DMS114 treated with DMSO at 0.1 percent for 48 hours (cell line): ENCODE measurements around the gene DSE.

Source experiments
- DNase-seq: peaks from one replicate; lab custom pipeline; 2025; ENCODE audit not compliant: unreplicated experiment; lab: John Stamatoyannopoulos, UW

Gene DSE

GRCh38 chr6:116409756-116410155, 39.0 kb downstream of the DSE start:
- DNase-seq, result no peak

DNA sequence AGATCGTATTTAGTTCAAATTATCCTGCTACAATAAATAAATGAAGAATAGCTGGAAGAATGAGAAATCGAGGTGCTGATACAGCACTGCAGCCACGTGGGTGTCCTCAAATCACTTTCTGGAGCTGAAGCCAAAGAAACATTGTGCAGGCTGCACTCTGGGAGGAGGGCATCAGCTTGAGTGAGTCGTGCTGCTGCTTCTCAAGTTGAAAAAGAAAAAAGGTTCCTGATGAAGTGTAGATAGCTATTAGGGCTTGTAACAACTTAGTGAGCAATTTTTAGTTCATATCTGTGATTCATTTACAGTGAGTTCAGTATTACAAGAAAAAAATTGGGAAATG, 40.5 kb downstream of the DSE start:
- no peak for DNase-seq

- DNase-seq, result no peak
Measured at GRCh38 chr6:116412270-116412669, 41.5 kb downstream of the DSE start.

DNA sequence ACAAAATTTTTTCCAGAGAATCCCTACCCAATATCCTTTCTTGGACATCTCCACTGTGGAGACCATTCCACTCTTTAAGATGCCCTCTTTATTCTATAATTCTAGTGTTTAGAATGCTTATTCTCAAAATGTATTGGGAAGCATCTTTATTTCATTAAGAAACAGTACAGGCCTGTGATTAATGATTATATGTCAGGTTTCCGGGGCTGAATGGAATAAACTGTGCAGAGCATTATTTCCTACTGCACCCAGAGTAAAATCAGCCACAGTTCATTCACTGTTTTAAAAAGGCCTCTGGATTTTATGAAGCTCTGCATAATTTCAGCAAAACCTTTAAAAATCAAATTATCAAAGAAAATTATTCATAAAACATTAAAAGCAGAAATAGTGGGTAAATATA, 42.6 kb downstream of the DSE start:
- DNase-seq, result no peak

GRCh38 chr6:116417661-116418060, 46.9 kb downstream of the DSE start:
- no peak for DNase-seq

- no peak for DNase-seq
Measured at GRCh38 chr6:116419069-116419786, 48.5 kb downstream of the DSE start.

DNA sequence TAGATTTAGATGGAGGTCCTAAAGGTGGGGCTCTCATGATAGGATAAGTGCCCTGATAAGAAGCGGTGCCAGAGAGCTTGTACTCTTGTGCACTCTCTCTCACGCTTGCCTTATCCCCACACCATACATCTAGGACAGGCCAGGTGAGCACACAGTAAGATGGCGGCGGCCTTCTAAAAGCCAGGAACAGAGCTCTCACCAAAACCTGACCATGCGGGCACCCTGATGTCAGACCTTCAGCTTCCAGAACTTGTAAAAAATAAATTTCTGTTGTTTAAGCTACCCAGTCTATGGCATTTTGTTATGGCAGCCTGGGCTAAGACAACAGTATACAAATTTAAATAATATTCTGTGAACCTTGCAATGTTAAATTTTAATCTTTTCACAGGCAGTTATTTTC, 49.6 kb downstream of the DSE start:
- DNase-seq, result no peak

GRCh38 chr6:116422238-116422637, 51.5 kb downstream of the DSE start:
- DNase-seq, result no peak

GRCh38 chr6:116424001-116424400, 53.3 kb downstream of the DSE start:
- DNase-seq, result no peak

DNA sequence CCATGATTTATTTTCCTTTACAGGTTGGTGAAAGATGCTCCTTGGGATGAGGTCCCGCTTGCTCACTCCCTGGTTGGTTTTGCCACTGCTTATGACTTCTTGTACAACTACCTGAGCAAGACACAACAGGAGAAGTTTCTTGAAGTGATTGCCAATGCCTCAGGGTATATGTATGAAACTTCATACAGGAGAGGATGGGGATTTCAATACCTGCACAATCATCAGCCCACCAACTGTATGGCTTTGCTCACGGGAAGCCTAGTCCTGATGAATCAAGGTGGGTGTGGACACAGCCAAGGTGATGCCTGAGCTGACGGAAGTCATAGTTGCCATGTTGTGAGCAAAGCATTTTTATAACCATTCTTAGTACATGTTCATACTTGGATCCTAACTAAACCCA, 55.8 kb downstream of the DSE start:
- no peak for DNase-seq

DNA sequence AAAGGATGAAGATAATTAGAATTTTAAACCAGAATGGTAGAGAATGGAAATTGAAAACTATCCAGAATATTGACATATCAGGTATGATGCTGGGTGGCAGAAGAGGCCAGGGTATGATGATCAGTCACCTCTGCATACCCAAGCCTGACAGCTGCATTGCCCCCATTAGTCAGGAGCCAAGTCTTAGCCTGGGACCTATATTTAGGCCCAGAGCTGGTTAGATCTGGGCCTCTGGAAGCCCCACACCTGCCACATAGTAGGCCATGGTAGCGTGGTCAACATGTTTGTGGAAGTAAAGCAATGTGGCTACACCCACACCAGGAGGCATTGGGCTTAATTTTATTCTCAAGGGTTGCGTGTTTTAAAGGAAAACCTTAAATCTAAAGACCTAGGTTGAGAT, 58.4 kb downstream of the DSE start:
- no peak for DNase-seq

DNA sequence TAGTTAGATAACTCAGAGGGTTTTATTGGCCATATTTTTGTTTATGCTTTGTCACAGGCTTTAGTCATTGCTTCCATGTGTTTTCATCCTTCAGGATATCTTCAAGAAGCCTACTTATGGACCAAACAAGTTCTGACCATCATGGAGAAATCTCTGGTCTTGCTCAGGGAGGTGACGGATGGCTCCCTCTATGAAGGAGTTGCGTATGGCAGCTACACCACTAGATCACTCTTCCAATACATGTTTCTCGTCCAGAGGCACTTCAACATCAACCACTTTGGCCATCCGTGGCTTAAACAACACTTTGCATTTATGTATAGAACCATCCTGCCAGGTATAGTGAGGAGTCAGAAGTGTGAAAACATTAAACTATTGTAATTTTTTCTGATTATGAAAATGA, 60.1 kb downstream of the DSE start:
- no peak for DNase-seq

- no peak for DNase-seq
Measured at GRCh38 chr6:116431964-116432595, 61.3 kb downstream of the DSE start.

- DNase-seq, result no peak
Measured at GRCh38 chr6:116433206-116433712, 62.5 kb downstream of the DSE start.

- DNase-seq, result no peak
Measured at GRCh38 chr6:116434056-116434725, 63.4 kb downstream of the DSE start.

DNA sequence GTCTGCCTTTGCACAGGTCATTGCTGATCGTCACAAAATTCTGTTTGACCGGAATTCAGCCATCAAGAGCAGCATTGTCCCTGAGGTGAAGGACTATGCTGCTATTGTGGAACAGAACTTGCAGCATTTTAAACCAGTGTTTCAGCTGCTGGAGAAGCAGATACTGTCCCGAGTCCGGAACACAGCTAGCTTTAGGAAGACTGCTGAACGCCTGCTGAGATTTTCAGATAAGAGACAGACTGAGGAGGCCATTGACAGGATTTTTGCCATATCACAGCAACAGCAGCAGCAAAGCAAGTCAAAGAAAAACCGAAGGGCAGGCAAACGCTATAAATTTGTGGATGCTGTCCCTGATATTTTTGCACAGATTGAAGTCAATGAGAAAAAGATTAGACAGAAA, 65.8 kb downstream of the DSE start:
- DNase-seq, result no peak

DNA sequence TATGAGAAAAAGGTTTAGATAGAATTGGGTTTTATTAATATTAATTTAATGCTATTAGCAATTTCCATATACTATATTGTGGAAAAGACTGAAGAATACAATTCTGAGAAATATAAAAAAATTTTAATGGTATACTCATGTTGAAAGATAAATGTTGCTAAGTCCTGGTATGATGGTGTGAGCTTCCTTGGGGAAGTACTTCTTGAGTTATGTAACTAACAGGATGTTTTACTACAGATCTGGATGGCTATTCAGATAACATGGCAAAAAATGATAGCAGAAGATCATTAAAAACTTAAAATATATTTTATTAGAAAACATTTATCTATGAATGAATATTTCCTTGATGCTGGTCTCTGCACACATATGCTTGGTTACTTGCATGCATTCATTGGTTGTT, 66.9 kb downstream of the DSE start:
- DNase-seq, result peak; percentile 14

DNA sequence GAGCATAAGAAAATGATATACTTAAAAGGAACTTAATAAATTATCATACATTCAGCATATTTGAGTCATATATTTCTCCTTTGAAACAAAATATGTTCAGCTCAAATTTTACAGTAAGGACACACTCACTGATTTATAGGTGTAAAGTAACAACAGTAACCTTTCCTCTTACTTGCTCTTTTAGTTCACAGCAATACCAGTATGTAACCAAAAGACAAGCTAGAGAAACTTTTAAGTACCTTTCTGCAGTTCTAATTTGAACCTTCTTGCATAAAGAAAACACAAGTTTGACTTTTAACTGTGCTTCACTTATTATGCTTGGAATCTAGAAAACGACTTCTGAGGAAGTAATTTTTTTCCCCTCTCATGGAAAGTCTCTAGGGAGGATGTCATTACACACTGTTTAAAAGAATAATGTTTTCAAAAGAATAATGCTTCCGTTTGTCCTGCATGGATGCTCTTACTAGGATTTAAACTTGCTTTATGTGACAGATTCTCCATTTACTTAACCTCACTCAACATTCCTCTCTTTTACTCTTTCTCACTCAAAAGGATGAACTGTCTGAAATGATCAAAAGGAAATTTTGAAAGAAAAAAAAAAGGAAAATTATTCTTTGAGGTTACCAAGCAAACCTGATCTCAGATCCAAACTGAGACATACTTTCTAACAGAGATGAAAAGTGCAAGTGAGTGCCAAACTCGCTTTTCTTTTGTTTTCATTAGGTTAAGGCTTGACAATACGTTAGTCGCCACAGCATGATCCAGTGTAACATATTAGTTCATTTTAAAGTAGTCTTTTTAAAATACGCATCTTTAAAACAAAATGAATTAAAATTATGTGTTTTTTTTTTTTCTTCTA, 68.1 kb downstream of the DSE start:
- peak; percentile 91 for DNase-seq

DNA sequence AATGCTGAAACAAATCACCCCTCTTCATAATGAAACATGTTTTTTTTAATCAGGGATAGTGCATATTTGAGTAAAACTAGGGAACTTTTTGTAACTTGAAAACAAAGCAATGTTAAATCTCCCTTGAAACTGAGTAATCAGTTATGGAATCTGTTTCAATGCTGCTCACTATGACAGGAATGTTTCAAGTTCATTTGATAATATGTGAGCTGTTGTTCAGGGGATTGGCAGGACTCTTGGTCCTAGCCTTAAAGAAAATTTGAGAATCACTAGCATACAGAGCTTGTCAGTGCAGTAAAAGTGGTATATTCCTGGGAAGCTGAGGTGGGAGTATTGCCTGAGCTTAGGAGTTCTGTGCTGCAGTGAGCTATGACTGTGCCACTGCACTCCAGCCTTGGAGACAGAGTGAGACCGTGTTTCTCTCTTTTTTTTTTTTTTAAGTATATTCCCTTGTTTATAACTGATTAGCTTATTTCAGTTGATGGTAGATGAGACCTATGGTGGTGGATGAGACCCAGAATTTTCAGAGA, 68.8 kb downstream of the DSE start:
- DNase-seq, result peak; percentile 92

DNA sequence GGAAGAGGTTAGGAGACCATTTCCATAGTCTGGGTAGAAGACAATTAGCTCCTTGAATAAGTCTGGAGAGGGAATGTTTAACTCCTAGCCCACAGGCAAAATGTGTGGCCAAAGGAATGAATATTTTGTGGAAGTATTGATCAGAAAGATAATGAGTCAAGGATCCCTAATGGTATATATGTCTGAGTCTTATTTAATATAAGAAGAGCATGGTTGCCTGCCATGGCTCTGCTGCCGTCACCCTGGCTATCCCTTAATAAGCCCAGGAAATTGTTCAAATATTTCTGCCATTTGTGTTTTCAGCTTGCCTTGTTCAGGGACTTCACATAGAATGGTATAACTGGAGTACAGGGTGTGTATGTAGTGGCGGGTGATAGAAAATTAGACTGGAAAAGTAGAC, 72.4 kb downstream of the DSE start:
- no peak for DNase-seq

DNA sequence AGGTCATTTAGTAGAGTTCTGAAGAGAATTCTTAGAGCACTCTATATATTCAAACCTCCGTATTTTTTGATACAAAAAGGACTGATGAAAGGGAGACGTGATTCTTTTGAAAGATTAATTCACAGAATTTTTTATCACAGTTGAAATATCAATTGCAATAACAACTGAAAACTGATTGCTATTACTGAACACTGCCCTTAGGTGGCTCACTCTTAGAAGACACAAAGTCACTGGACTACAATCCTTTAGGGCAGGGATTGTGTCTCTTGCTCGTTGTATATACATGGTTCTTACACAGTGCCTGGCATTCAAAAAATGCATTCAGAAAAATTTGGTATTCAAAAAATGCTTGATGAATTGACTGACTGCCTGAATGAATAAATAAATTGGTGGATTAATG, 73.3 kb downstream of the DSE start:
- DNase-seq, result peak; percentile 72
